Measurements from ENCODE around the gene NTM.

Gene NTM

DNA sequence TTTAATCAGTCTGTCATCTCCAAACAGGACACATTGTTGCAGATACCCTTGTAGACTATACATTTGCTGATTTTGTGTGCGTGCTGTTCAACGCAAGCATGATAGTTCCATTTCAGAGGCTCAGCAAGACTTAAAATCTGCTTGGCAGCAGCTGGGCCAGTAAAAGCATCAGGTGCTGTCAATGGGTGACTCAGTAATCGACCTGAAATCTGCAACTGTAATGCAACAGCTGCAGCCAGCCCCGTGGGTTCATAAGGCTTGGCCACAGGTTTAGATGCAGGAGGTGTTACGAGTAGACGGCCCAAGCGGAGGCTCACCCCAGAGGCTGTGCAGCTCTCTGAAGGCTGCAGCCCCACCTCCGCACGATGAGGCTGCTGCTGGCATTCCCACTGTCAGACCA is 84.6 kb downstream of the NTM start:
- Histone ChIP-seq H3K9me3 (ENCODE audit: low read length) (no peaks in the 10 kb centered on the region), H3K27me3 (ENCODE audit: control insufficient read depth in 1 of 2, insufficient read depth in 2 of 2, low read length in 2 of 2) (no peaks in the 10 kb centered on the region), H3K9ac (ENCODE audit: low read length) (no peak overlapping the region), H3K4me3 (ENCODE audit: low read depth in 1 of 2, low read length in 2 of 2) (no peak overlapping the region), H3K27ac (ENCODE audit: low read depth, low read length) (no peak overlapping the region), H3K4me1 (ENCODE audit: insufficient read depth, low read length) (no peaks in the 10 kb centered on the region), H3K36me3 (ENCODE audit: insufficient read depth, low read length) (no peaks in the 10 kb centered on the region)

DNA sequence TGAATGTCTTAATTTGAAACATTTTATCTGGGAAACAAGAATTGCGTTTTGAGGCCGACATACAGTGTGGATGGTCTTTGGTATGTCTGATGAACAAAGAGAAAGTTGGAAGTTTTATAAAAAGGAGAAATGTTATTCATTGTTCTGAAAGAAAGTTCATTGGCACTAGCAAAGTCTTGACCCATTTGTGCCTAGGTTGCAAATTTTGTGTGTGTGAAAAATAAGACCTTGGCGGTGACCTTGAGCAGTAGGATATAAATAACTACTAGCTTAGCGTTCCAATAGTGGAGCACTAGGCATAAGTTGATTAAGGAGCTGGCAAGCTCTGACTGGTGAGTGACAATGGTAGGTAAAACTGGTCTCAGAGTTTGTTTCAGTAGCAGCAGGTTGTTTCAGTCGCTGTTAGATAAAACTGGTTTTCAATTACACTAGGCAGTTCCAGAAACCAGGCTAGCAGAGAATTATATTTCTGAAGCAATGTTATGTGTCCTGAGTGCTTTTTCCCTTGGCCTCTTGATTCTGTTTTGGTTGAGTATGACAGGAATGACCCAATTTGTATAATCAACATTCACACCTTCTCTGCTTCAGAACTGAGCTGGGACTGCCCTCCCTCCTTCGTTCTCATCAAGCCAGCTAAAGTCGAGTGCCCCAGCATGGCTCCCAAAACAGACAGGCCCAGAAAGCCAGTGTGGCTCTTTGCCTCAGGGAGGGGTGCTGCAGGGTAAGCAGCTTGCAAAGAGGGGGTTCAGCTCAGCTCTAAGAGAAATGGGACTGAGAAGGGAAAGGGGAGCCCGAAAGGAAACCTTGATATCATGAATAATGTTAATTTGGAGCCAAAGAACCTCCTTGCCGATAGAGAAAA is 85.7 kb downstream of the NTM start:
- Histone ChIP-seq H3K36me3 (ENCODE audit: insufficient read depth, low read length) (no peaks in the 10 kb centered on the region), H3K9ac (ENCODE audit: low read length) (no peak overlapping the region), H3K27me3 (ENCODE audit: control insufficient read depth in 1 of 2, insufficient read depth in 2 of 2, low read length in 2 of 2) (no peaks in the 10 kb centered on the region), H3K4me3 (ENCODE audit: low read depth in 1 of 2, low read length in 2 of 2) (no peak overlapping the region), H3K4me1 (ENCODE audit: insufficient read depth, low read length) (no peaks in the 10 kb centered on the region), H3K9me3 (ENCODE audit: low read length) (no peaks in the 10 kb centered on the region), H3K27ac (ENCODE audit: low read depth, low read length) (no peak overlapping the region)

DNA sequence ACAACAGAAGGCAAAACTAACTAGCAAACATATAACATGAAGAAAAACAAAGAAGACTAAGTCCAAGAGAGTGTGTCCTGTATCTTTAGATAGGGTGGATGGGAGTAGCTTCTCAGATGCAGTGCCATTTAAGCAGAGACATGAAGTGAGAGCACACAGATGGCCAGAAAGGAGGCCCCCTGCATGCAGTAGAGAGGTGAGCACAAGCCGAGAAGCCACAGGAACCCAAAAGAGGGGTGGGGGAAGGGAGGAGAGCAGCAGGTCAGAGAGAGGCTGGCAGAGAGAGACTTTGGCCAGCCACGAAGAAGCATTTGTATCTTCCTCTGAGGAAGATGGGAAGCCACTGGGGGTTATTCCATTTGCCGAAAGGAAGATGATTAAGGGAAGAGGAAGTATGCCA is 86.7 kb downstream of the NTM start:
- Histone ChIP-seq H3K9me3 (ENCODE audit: low read length) (no peaks in the 10 kb centered on the region), H3K27ac (ENCODE audit: low read depth, low read length) (no peak overlapping the region), H3K4me3 (ENCODE audit: low read depth in 1 of 2, low read length in 2 of 2) (no peak overlapping the region), H3K36me3 (ENCODE audit: insufficient read depth, low read length) (no peaks in the 10 kb centered on the region), H3K4me1 (ENCODE audit: insufficient read depth, low read length) (no peaks in the 10 kb centered on the region), H3K27me3 (ENCODE audit: control insufficient read depth in 1 of 2, insufficient read depth in 2 of 2, low read length in 2 of 2) (no peaks in the 10 kb centered on the region), H3K9ac (ENCODE audit: low read length) (no peak overlapping the region)

DNA sequence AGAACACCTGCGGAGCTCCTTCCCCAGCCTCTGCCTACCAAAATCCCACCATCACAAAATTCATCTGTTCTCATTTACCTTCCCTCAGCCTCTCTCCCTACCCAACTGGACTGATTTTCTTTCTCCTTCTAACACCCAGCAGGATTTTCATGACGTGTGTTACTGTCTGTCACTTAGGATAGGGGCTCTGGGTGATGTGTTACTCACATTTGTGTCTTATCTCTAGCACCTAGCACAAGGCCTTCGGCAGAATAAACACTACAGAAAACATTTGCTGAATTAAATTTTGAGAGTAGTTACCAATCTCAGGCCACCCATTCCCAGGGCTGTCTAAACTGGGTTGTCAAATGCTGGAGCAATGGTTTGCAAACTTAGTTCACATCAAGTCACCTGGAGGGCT is 88.0 kb downstream of the NTM start:
- Histone ChIP-seq H3K4me3 (ENCODE audit: low read depth in 1 of 2, low read length in 2 of 2) (no peak overlapping the region), H3K27ac (ENCODE audit: low read depth, low read length) (no peak overlapping the region), H3K9me3 (ENCODE audit: low read length) (no peaks in the 10 kb centered on the region), H3K9ac (ENCODE audit: low read length) (no peak overlapping the region), H3K27me3 (ENCODE audit: control insufficient read depth in 1 of 2, insufficient read depth in 2 of 2, low read length in 2 of 2) (no peaks in the 10 kb centered on the region), H3K4me1 (ENCODE audit: insufficient read depth, low read length) (no peaks in the 10 kb centered on the region), H3K36me3 (ENCODE audit: insufficient read depth, low read length) (no peaks in the 10 kb centered on the region)

DNA sequence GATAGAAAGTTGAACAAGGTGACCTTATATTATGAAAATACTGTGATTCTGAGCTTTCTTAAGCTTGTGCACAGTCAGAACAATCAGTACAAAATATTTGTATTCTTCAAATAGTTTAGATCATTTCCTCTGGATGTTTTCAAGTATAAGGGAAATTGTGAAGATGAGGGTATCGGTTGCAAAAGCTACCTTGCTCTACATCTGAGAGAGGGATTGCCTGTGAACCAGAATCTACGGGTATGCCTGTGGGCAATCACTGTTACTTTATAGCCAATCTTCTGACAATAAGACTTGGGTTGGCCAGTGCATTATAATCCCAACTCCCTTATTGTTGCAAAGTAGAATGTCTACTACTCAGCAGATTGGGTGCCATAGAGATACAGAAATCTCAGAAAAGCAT is 90.5 kb downstream of the NTM start:
- Histone ChIP-seq H3K27ac (ENCODE audit: low read depth, low read length) (no peak overlapping the region), H3K36me3 (ENCODE audit: insufficient read depth, low read length) (no peaks in the 10 kb centered on the region), H3K9me3 (ENCODE audit: low read length) (no peaks in the 10 kb centered on the region), H3K4me1 (ENCODE audit: insufficient read depth, low read length) (no peaks in the 10 kb centered on the region), H3K4me3 (ENCODE audit: low read depth in 1 of 2, low read length in 2 of 2) (no peak overlapping the region), H3K9ac (ENCODE audit: low read length) (no peak overlapping the region), H3K27me3 (ENCODE audit: control insufficient read depth in 1 of 2, insufficient read depth in 2 of 2, low read length in 2 of 2) (no peaks in the 10 kb centered on the region)

DNA sequence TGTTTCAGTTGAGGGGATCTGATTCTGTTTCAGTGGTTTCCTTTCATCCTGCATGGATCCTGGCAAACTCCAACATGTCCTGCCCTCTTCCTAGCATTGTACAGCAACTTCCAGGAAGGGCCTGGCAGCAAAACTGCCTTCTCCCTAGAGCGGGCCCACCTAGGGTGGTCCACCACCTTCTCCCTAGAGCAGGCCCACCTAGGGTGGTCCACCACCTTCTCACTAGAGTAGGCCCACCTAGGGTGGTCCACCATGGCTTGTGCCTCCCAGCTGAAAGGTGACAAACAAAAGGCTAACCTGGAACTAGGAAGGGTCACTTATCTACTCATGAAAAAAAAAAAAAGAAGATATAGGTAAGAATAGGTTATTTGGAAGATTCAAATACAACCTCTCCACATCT is 92.2 kb downstream of the NTM start:
- Histone ChIP-seq H3K36me3 (ENCODE audit: insufficient read depth, low read length) (no peaks in the 10 kb centered on the region), H3K4me3 (ENCODE audit: low read depth in 1 of 2, low read length in 2 of 2) (no peak overlapping the region)

DNA sequence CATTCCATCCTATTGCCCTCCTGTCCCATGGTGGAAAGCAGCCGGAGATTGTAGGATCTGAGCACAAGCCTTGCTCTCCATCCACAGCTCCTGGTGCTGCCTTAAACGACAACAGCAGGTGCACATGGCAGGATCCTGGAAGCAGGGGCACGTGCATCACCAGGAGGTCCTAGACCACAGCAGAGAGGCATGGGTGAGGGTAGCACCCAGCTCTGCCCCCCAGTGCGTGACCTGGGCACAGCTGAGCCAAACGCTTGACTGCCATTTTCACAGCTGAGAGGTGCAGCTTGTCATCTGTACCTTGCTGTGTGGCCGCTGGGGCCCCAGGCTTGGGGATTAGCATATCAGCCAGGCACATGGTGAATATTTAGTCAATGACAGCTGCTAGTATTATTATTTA is 92.7 kb downstream of the NTM start:
- Histone ChIP-seq H3K27ac (ENCODE audit: low read depth, low read length) (no peak overlapping the region), H3K9me3 (ENCODE audit: low read length) (no peaks in the 10 kb centered on the region), H3K27me3 (ENCODE audit: control insufficient read depth in 1 of 2, insufficient read depth in 2 of 2, low read length in 2 of 2) (no peaks in the 10 kb centered on the region), H3K36me3 (ENCODE audit: insufficient read depth, low read length) (no peaks in the 10 kb centered on the region), H3K4me1 (ENCODE audit: insufficient read depth, low read length) (no peaks in the 10 kb centered on the region), H3K4me3 (ENCODE audit: low read depth in 1 of 2, low read length in 2 of 2) (no peak overlapping the region), H3K9ac (ENCODE audit: low read length) (no peak overlapping the region)

More for the DNA sequence above, 92.2 kb downstream of the NTM start:
- H3K27ac ChIP-seq (ENCODE audit: low read depth, low read length), result no peak overlapping the region
- H3K9ac ChIP-seq (ENCODE audit: low read length), result no peak overlapping the region
- no peaks in the 10 kb centered on the region for H3K9me3 ChIP-seq (ENCODE audit: low read length)
- H3K27me3 ChIP-seq (ENCODE audit: control insufficient read depth in 1 of 2, insufficient read depth in 2 of 2, low read length in 2 of 2), result no peaks in the 10 kb centered on the region
- H3K4me1 ChIP-seq (ENCODE audit: insufficient read depth, low read length), result no peaks in the 10 kb centered on the region

DNA sequence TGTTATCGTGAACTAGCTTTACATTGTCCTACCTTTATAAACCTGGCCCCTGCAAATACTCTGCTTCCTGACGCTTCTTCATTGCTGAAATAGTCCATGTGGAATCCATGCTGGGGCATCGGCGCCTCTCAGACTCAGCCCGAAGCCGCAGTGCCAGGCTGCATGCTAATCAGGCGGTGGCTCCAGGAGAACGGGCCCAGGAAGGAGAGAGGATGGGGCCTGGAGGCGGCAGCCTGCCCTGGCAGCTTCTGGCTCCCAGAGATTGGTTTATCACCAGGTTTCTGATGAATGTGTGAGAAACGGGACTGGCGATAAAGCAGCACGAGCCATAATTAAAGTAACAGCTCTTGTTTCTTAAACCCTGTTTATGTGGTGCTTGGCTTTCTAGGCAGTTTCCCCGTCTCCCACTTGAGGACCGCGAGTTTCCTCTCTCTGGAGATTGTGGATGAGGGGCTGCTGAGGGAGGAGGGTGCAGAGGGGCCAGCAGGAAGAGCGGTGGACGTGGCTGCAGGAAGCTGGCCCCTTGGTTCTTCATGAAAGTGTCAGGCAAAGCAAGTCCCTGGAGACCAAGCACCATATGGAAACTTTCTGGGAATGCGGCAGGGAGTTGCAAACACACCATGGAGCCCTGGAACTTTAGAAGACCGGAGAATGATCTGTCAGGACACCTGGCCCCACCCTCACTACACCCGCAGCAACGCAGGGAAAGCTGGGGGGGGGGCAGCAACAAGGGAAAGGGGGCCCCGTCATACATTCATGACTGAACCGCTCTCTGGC is 93.4 kb downstream of the NTM start:
- H3K9ac ChIP-seq (ENCODE audit: low read length), result no peak overlapping the region
- H3K4me1 ChIP-seq (ENCODE audit: insufficient read depth, low read length), result no peaks in the 10 kb centered on the region
- H3K27ac ChIP-seq (ENCODE audit: low read depth, low read length), result no peak overlapping the region
- H3K36me3 ChIP-seq (ENCODE audit: insufficient read depth, low read length), result no peaks in the 10 kb centered on the region
- no peak overlapping the region for H3K4me3 ChIP-seq (ENCODE audit: low read depth in 1 of 2, low read length in 2 of 2)
- H3K9me3 ChIP-seq (ENCODE audit: low read length), result no peaks in the 10 kb centered on the region
- H3K27me3 ChIP-seq (ENCODE audit: control insufficient read depth in 1 of 2, insufficient read depth in 2 of 2, low read length in 2 of 2), result no peaks in the 10 kb centered on the region

DNA sequence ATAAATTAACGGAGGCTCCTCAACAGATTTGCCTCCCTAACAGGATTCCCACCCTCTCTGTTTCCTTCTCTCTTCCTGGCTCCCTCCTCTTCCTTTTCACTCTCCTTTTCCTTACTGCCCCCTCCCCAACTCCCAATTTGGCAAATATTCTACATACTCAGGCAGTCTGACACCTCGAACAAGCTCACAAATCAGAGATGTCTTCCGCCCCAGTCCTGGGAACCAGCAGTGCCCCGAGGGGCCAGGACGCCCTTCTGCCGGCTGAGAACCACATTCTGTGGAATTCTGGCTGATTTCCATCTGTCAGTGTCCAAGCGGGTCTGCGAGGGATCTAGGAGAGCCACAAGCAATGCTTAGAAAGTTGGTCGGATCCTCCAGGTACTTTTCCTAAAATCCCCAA is 94.0 kb downstream of the NTM start:
- no peaks in the 10 kb centered on the region for H3K4me1 ChIP-seq (ENCODE audit: insufficient read depth, low read length)
- no peaks in the 10 kb centered on the region for H3K9me3 ChIP-seq (ENCODE audit: low read length)
- H3K9ac ChIP-seq (ENCODE audit: low read length), result no peak overlapping the region
- no peak overlapping the region for H3K4me3 ChIP-seq (ENCODE audit: low read depth in 1 of 2, low read length in 2 of 2)
- no peak overlapping the region for H3K27ac ChIP-seq (ENCODE audit: low read depth, low read length)
- no peaks in the 10 kb centered on the region for H3K27me3 ChIP-seq (ENCODE audit: control insufficient read depth in 1 of 2, insufficient read depth in 2 of 2, low read length in 2 of 2)
- H3K36me3 ChIP-seq (ENCODE audit: insufficient read depth, low read length), result no peaks in the 10 kb centered on the region

DNA sequence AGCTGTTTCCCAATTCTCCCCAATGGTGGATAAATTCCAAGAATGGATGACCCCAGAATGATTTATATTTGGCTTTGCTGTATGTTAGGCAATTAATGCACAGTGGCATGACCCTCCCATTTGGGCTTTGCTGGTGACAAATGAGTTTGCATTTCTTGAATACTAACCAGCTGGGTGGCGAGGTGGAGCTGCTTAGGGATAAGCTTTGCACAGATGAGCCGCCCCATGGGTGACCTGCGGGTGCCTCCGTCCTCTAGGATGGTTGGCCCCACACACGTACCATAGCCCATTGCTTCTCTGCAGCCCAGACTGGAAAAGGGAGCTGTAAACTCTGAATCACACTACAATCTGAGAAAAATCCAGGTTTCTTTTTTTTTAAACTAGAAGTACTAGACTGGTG is 94.6 kb downstream of the NTM start:
- no peaks in the 10 kb centered on the region for H3K4me1 ChIP-seq (ENCODE audit: insufficient read depth, low read length)
- H3K4me3 ChIP-seq (ENCODE audit: low read depth in 1 of 2, low read length in 2 of 2), result no peak overlapping the region
- H3K9ac ChIP-seq (ENCODE audit: low read length), result no peak overlapping the region
- no peak overlapping the region for H3K27ac ChIP-seq (ENCODE audit: low read depth, low read length)
- no peaks in the 10 kb centered on the region for H3K27me3 ChIP-seq (ENCODE audit: control insufficient read depth in 1 of 2, insufficient read depth in 2 of 2, low read length in 2 of 2)
- H3K9me3 ChIP-seq (ENCODE audit: low read length), result no peaks in the 10 kb centered on the region
- no peaks in the 10 kb centered on the region for H3K36me3 ChIP-seq (ENCODE audit: insufficient read depth, low read length)

DNA sequence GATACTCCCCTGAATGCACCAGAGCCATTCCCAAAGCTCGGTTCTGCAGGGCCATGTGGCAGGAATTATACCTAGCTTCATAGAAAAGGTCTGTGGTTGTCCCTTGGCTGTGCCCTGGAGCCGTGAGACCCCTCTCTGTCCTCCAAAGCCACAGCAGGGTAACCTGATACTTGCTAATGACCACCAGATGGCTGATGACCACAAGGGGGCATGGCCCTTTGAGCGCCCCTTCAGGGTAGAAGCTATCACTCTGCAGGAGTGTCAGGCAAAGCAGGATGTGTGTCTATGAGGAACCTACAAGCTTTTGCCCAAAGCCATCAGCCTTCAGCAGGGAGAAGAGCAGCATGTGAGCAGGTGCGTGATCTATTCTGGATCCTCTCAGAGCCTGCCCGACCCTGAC is 95.3 kb downstream of the NTM start:
- Histone ChIP-seq H3K9me3 (ENCODE audit: low read length) (no peaks in the 10 kb centered on the region), H3K27me3 (ENCODE audit: control insufficient read depth in 1 of 2, insufficient read depth in 2 of 2, low read length in 2 of 2) (no peaks in the 10 kb centered on the region), H3K27ac (ENCODE audit: low read depth, low read length) (no peak overlapping the region), H3K36me3 (ENCODE audit: insufficient read depth, low read length) (no peaks in the 10 kb centered on the region), H3K4me1 (ENCODE audit: insufficient read depth, low read length) (no peaks in the 10 kb centered on the region), H3K9ac (ENCODE audit: low read length) (no peak overlapping the region), H3K4me3 (ENCODE audit: low read depth in 1 of 2, low read length in 2 of 2) (no peak overlapping the region)
